K562 (cell line): Measurements from ENCODE around the gene ITGA7.

Experiments
- BDP1 ChIP-seq: IDR thresholded peaks from 3 replicates; pipeline ENCODE4 v1.6.1; 2011; ENCODE audit not compliant: insufficient read length, insufficient read depth
- CTCF ChIP-seq, 3 experiments: IDR thresholded peaks in 2 of 3; conservative IDR thresholded peaks in 1 of 3; 2 replicates each; pipeline ENCODE4 v1.5.1; 2011 to 2012; ENCODE audit warnings: low read length in 3 of 3, mild to moderate bottlenecking in 3 of 3, control low read depth in 2 of 3, improper control_type of control experiment in 1 of 3, inconsistent platforms in 1 of 3, low read depth in 1 of 3, mixed read lengths in 1 of 3, moderate library complexity in 1 of 3; ENCODE audit not compliant: insufficient read depth in 2 of 3
- ZNF24 ChIP-seq: fragments of 450-650 bp; IDR thresholded peaks from 2 replicates; pipeline ENCODE4 v1.6.1; 2016

DNA sequence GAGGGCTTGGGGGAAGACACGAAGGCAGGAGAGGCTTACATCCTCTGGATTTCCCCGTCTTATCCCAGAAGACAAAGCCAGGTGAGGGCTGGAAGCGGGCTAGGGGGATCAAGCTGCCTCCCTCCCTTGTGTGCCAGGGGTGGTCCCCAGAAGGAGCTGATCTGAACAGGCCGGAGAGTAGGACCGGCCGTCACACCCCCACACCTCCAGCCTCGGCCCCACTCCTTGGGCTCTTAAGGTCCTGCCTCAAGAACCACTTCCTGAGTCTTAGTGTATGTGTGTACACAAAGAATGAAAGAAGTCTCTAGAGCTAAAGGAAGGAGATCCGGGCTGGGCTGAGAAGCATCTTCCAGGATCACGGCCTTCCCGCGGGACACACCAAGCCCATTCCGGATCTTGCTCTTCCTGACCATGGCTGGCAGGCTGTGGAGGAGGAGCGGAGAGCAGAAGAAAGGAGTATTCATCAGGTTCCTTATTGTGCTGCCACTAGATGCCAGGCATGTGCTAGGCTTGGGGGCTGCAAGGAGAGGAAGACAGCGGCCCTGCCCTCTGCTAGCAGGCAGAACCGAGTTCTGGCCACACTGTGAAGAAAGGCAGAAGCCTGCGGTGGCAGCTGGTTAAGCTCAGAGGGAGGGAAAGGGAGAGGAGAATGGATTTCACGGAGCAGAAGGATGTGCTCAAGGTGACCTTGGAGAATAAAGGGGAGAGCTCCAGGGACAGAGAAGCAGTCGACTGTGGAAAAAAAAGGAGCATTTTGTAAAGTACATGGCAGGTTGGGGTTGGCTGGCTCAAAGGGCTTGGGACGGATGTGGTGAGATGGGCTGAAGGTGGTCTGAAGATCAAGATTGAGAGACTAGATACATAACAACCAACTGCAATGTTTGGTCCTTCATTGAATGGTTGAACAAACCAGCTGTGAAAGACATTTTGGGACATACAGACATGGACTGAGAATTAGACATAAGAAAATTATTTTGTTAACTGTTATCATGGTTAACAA lies 22.4 kb upstream of the ITGA7 start:
- no peak for TF ChIP-seq CTCF (IDR thresholded peaks at IDR 0.05 in 2 of 3, conservative IDR thresholded peaks at IDR 0.05 in 1 of 3; ENCODE audit: insufficient read depth in 2 of 3, low read depth in 1 of 3, low read length in 3 of 3)
- no peak for TF ChIP-seq ZNF24
- TF ChIP-seq BDP1, result no peak
